Measurements from ENCODE around the gene JARID2. TPM values are rescaled to one million over a fixed set of nuclear protein-coding genes. Genes with fewer than 3 reads are reported as not detected.

JARID2 gene
- total and polyA plus RNA-seq, 9 of the 15 experiments (the other 6 are each of a cell fraction or from before 2014, with no cell fraction given), result 5.0 to 29.0 (median 15.6) TPM

- TF ChIP-seq, protein P1, sequence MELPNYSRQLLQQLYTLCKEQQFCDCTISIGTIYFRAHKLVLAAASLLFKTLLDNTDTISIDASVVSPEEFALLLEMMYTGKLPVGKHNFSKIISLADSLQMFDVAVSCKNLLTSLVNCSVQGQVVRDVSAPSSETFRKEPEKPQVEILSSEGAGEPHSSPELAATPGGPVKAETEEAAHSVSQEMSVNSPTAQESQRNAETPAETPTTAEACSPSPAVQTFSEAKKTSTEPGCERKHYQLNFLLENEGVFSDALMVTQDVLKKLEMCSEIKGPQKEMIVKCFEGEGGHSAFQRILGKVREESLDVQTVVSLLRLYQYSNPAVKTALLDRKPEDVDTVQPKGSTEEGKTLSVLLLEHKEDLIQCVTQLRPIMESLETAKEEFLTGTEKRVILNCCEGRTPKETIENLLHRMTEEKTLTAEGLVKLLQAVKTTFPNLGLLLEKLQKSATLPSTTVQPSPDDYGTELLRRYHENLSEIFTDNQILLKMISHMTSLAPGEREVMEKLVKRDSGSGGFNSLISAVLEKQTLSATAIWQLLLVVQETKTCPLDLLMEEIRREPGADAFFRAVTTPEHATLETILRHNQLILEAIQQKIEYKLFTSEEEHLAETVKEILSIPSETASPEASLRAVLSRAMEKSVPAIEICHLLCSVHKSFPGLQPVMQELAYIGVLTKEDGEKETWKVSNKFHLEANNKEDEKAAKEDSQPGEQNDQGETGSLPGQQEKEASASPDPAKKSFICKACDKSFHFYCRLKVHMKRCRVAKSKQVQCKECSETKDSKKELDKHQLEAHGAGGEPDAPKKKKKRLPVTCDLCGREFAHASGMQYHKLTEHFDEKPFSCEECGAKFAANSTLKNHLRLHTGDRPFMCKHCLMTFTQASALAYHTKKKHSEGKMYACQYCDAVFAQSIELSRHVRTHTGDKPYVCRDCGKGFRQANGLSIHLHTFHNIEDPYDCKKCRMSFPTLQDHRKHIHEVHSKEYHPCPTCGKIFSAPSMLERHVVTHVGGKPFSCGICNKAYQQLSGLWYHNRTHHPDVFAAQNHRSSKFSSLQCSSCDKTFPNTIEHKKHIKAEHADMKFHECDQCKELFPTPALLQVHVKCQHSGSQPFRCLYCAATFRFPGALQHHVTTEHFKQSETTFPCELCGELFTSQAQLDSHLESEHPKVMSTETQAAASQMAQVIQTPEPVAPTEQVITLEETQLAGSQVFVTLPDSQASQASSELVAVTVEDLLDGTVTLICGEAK (IDR thresholded peaks at IDR 0.05), result no peak; the same call in 1 of the 2 replicates
- TF ChIP-seq, protein P1 (CRISPR knock-in tag; IDR thresholded peaks at IDR 0.05), result no peak
- TF ChIP-seq ZNF668 (CRISPR knock-in tag; IDR thresholded peaks at IDR 0.05) (no peak), NR4A1 (CRISPR knock-in tag; IDR thresholded peaks at IDR 0.05) (0 out of 2 replicates have a peak, but pooled peaks have one; percentile 32), NR4A1 (tag; IDR thresholded peaks at IDR 0.05) (peak; percentile 61; the same call in 1 of the 2 replicates), LARP7 (IDR thresholded peaks at IDR 0.05) (no peak), CBX2 (IDR thresholded peaks at IDR 0.05; ENCODE audit: insufficient read depth, low read length, poor library complexity, severe bottlenecking) (no peak), ERF (CRISPR knock-in tag; IDR thresholded peaks at IDR 0.05) (peak; percentile 95), TGIF2 (CRISPR knock-in tag; IDR thresholded peaks at IDR 0.05) (no peak), PTRF (tag; IDR thresholded peaks at IDR 0.05) (no peak), PYGO2 (tag; IDR thresholded peaks at IDR 0.05) (no peak), TBP (optimal IDR thresholded peaks at IDR 0.05; ENCODE audit: low read depth, low read length) (no peak), HDAC6 (IDR thresholded peaks at IDR 0.05; ENCODE audit: low read depth, low read length) (no peak), ZEB2 (IDR thresholded peaks at IDR 0.05) (no peak), ZSCAN29 (IDR thresholded peaks at IDR 0.05) (no peak; the same call in 1 of the 2 replicates), ZNF77 (CRISPR knock-in tag; IDR thresholded peaks at IDR 0.05) (no peak), BDP1 (IDR thresholded peaks at IDR 0.05; ENCODE audit: insufficient read depth, insufficient read length) (no peak), ESRRA (IDR thresholded peaks at IDR 0.05; ENCODE audit: borderline replicate concordance, low read depth) (peak; percentile 69), ARID1B (IDR thresholded peaks at IDR 0.05) (0 out of 2 replicates have a peak, but pooled peaks have one; percentile 16)
- TF ChIP-seq, protein P2, sequence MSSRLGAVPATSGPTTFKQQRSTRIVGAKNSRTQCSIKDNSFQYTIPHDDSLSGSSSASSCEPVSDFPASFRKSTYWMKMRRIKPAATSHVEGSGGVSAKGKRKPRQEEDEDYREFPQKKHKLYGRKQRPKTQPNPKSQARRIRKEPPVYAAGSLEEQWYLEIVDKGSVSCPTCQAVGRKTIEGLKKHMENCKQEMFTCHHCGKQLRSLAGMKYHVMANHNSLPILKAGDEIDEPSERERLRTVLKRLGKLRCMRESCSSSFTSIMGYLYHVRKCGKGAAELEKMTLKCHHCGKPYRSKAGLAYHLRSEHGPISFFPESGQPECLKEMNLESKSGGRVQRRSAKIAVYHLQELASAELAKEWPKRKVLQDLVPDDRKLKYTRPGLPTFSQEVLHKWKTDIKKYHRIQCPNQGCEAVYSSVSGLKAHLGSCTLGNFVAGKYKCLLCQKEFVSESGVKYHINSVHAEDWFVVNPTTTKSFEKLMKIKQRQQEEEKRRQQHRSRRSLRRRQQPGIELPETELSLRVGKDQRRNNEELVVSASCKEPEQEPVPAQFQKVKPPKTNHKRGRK (tag; IDR thresholded peaks at IDR 0.05), result no peak
Measured at GRCh38 chr6:15244620-15245360, 1.1 kb upstream of the JARID2 start (continued).

Measured in K562 (cell line).